ENCODE results near the gene TP53BP1.
"Not testable (repeated sequence)": the region's sequence is repeated elsewhere in the genome, so short reads cannot be mapped to it uniquely, and the experiment has no call there.

Gene TP53BP1

DNA sequence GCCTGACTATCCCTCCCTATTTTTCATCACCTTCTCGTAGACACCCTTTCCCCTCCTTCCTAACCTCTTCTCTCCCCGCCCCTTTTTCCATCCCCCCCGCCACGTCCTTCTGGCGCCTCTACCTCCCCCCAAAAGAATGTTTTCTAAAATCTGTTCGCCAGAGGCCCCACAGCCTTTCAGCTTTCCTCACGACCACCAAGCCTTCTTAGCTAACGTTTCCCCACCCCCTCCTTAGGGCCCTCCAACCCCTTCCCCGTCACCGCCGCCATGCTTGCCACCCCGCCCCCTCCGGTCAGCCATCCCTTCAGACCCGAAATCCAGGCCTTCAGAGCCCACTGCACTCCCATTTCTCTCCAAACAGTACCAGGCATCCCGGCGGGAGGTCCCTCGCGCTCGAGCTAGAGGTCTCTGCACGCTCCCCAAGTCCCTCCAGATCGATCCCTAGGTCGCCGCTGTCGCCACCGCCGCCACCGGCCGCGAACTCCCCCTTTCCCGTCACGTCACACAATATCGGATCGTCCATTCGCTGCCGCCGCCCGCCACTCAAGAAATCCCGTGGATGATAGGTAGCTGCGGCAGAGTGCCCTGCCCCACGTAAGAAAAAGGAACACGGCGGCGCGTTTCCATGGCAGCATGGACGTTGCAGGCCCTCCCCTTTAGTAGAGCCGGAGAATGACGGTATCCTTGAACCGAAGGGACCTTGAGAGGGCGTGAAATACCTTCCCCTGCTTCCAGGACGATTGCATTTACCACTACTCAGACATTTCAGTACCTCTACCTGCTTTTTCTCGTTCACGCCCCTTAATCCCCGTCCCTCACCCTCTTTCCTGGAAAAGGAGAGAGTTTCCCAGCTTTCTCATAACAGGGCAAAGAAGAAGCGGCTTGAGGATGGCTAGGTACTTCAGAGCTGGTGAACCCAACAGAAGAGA is at the start of gene TP53BP1:
TSS of gene TP53BP1 (minus strand) at position 484 of the 929 bp plus-strand sequence. CDS start at position 371, 113 bp downstream.
- peak; percentile 82 to 83 for DNase-seq (ENCODE audit: low read depth in 2 of 2)

- DNase-seq (ENCODE audit: low read depth in 2 of 2): no peak
Measured at GRCh38 chr15:43541785-43542184, 48.8 kb upstream of the TP53BP1 start.

DNA sequence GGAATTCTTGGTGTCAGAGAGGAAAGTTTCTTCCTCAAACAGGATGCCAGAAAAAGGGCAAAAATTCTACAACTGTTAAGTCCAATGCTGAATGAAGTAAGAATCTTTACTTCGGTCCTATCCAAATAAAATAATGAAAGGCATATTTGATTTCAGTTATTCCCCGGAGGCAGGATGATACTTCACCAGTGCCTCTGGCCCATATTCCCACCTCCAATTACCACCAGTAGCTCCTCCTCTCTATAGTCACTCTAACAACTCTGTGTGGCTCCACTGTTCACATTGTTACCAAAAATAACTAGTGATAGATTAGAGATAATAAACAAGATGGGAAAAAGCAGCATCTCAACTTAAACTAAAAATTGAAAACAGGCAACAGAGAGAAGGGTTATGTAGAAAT is 45.1 kb upstream of the TP53BP1 start:
- no peak for DNase-seq (ENCODE audit: low read depth in 2 of 2)

- no peak for DNase-seq (ENCODE audit: low read depth in 2 of 2)
Measured at GRCh38 chr15:43534897-43535296, 41.9 kb upstream of the TP53BP1 start.

- not testable (repeated sequence) for DNase-seq (ENCODE audit: low read depth in 2 of 2)
Measured at GRCh38 chr15:43532826-43533225, 39.9 kb upstream of the TP53BP1 start.

DNA sequence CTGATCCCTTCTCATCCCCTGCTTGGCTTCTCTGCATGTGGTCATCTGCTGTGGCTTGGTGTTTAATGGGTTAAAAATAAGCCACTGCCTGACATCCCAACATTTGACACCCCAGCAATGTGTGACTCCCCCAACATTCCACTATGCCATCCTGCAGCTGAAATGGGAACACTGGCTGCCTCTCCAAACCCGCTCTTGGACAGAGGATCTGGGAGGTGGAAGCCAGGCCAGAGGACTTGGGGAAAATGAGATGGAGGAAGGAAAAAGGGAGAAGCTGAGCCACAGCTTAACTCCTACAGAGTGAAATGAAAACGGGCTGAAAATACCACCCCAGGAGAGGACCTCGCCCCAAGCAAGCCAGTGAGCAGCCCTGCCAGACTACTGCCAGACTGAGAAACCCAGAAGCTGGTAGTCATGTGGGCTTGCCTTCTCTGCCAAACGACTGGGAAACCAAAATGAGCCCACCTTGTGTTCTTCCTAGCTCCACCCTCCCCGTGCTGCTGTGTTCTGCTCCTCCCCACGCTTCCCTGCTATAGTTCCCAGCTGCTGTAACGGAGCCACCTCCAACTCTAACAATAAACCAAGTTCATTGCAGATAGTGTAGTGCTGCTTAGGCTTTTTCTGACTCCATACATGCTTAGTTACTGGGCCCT is 38.2 kb upstream of the TP53BP1 start:
- no peak for DNase-seq (ENCODE audit: low read depth in 2 of 2)

DNA sequence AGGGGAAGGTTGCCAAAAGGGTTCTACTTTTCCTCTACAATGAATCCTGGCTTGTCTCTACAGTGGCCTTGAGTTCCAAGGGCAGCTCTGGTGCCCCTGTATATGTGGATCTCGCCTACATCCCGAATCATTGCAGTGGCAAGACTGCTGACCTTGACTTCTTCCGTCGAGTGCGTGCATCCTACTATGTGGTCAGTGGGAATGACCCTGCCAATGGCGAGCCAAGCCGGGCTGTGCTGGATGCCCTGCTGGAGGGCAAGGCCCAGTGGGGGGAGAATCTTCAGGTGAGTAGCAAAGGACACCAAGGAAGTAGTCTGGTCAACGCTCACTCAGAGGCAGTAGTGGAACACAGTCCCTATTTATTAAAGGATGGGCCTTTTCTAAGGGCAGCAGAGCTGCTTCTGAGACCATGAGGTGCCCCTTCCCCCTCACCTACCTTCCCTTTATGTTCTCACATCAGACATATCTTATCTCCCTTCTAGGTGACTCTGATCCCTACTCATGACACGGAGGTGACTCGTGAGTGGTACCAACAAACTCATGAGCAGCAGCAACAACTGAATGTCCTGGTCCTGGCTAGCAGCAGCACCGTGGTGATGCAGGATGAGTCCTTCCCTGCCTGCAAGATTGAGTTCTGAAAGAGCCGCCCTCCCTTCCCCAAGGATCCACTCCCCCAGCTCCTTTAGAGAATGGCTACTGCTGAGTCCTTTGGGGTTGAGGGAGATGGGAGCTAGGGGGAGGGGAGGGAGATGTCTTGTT is 36.8 kb upstream of the TP53BP1 start:
- no peak for DNase-seq (ENCODE audit: low read depth in 2 of 2)

DNA sequence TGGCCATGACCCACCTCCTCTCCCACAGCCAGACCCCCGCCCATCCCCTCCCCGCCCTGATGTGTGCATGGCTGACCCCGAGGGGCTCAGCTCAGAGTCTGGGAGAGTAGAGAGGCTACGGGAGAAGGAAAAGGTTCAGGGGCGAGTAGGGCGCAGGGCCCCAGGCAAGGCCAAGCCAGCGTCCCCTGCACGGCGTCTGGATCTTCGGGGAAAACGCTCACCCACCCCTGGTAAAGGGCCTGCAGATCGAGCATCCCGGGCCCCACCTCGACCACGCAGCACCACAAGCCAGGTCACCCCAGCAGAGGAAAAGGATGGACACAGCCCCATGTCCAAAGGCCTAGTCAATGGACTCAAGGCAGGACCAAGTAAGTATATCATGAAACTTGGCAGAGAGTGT is 36.2 kb upstream of the TP53BP1 start:
- no peak for DNase-seq (ENCODE audit: low read depth in 2 of 2)

DNA sequence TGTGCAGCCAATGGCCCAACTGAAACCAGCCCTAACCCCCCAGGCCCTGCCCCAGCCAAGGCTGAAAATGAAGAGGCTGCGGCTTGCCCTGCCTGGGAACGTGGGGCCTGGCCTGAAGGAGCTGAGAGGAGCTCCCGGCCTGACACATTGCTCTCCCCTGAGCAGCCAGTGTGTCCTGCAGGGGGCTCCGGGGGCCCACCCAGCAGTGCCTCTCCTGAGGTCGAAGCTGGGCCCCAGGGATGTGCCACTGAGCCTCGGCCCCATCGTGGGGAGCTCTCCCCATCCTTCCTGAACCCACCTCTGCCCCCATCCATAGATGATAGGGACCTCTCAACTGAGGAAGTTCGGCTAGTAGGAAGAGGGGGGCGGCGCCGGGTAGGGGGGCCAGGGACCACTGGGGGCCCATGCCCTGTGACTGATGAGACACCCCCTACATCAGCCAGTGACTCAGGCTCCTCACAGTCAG is 35.6 kb upstream of the TP53BP1 start:
- no peak for DNase-seq (ENCODE audit: low read depth in 2 of 2)

DNA sequence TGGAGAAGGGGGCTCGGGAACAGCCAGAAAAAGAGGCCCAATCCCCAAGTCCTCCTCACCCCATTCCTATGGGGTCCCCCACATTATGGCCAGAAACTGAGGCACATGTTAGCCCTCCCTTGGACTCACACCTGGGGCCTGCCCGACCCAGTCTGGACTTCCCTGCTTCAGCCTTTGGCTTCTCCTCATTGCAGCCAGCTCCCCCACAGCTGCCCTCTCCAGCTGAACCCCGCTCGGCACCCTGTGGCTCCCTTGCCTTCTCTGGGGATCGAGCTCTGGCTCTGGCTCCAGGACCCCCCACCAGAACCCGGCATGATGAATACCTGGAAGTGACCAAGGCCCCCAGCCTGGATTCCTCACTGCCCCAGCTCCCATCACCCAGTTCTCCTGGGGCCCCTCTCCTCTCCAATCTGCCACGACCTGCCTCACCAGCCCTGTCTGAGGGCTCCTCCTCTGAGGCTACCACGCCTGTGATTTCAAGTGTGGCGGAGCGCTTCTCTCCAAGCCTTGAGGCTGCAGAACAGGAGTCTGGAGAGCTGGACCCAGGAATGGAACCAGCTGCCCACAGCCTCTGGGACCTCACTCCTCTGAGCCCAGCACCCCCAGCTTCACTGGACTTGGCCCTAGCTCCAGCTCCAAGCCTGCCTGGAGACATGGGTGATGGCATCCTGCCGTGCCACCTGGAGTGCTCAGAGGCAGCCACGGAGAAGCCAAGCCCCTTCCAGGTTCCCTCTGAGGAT is 35.0 kb upstream of the TP53BP1 start:
- DNase-seq (ENCODE audit: low read depth in 2 of 2): no peak

GRCh38 chr15:43527016-43527801 is 34.3 kb upstream of the TP53BP1 start:
- no peak for DNase-seq (ENCODE audit: low read depth in 2 of 2)

- DNase-seq (ENCODE audit: low read depth in 2 of 2): no peak
Measured at GRCh38 chr15:43526261-43526930, 33.4 kb upstream of the TP53BP1 start.

- DNase-seq (ENCODE audit: low read depth in 2 of 2): no peak
Measured at GRCh38 chr15:43525131-43525530, 32.2 kb upstream of the TP53BP1 start.

GRCh38 chr15:43524254-43524845 is 31.4 kb upstream of the TP53BP1 start:
- DNase-seq (ENCODE audit: low read depth in 2 of 2): no peak

DNA sequence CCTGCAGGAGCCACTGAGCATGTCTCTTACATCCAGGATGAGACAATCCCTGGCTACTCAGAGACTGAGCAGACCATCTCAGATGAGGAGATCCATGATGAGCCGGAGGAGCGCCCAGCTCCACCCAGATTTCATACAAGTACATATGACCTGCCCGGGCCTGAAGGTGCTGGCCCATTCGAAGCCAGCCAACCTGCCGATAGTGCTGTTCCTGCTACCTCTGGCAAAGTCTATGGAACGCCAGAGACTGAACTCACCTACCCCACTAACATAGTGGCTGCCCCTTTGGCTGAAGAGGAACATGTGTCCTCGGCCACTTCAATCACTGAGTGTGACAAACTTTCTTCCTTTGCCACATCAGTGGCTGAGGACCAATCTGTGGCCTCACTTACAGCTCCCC is 30.7 kb upstream of the TP53BP1 start:
- DNase-seq (ENCODE audit: low read depth in 2 of 2): no peak

- DNase-seq (ENCODE audit: low read depth in 2 of 2): no peak
Measured at GRCh38 chr15:43522247-43522646, 29.3 kb upstream of the TP53BP1 start.

- no peak for DNase-seq (ENCODE audit: low read depth in 2 of 2)
Measured at GRCh38 chr15:43521419-43521818, 28.5 kb upstream of the TP53BP1 start.

DNA sequence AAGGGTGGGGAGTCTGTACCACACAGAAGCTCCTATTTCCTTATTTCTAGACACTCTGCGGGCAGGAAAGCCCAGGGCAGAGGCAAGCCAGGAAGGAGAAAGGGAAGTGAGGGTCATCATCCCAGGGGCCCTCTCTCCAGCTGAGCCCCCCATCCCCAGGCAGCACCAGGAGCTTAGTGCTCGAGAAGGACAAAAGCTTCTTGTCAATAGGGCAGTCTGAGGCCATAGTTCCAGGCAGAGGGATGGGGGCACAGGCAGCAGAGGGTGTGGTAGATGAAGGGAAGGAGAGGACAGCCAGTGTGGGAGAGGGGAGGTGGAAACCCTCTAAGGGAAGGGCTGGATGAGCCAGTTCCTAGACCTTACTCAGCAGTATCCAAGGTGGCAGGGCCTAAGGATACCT is 27.2 kb upstream of the TP53BP1 start:
- no peak for DNase-seq (ENCODE audit: low read depth in 2 of 2)

DNA sequence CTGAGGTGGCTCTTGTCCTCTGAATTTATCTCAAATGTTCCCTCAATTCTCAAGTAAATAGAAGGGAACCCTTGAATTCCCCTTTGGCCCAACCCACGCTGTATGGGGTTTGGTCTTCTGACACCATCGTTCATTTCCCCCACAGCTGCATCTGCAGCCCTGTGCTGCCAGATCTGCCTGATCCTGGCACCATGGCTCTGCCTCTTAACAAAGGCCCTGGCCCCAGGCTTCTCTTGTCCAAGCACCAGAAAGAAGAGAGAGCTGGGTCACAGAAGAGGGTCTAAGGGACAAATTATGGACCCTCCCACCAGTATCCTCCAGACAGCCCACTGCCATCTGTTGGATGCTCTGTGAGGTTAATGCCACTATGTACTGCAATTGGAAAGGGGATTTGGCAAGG is 26.2 kb upstream of the TP53BP1 start:
- DNase-seq (ENCODE audit: low read depth in 2 of 2): no peak

Measured in stimulated activated CD4-positive, alpha-beta T cell treated with anti-CD3 and anti-CD28 coated beads, Interleukin-1b, Interleukin-23, amount 100 ng/mL, for 1 hour (primary cell).